Smooth muscle cell (in vitro differentiated cells): Measurements from ENCODE around the gene ELAPOR2. TPM values are rescaled to one million over a fixed set of nuclear protein-coding genes. Genes with fewer than 3 reads are reported as not detected.
A peak's percentile ranks its signal among the peaks of the same experiment; 100 is the strongest.
"Not testable (repeated sequence)": the region's sequence is repeated elsewhere in the genome, so short reads cannot be mapped to it uniquely, and the experiment has no call there.

Source experiments
- DNase-seq: peaks from one replicate; lab custom pipeline; 2025; ENCODE audit not compliant: unreplicated experiment; lab: John Stamatoyannopoulos, UW
- H2AFZ ChIP-seq: fragments of 200-600 bp; sonication (generic); 2 replicates; pipeline ENCODE4 v1.6.0; 2016; ENCODE audit warnings: antibody characterized with exemption, low read depth, mild to moderate bottlenecking
- H3F3A ChIP-seq: fragments of 200-600 bp; sonication (generic); 2 replicates; pipeline ENCODE4 v1.6.0; 2017; ENCODE audit warnings: antibody characterized with exemption, low read depth
- H3K27ac ChIP-seq: fragments of 200-600 bp; sonication (generic); 2 replicates; pipeline ENCODE4 v1.5.1; 2016; ENCODE audit warnings: low read depth, mild to moderate bottlenecking
- H3K27me3 ChIP-seq: fragments of 200-600 bp; sonication (generic); 2 replicates; pipeline ENCODE4 v1.6.1; 2016; ENCODE audit warnings: low read depth, mild to moderate bottlenecking
- H3K36me3 ChIP-seq: fragments of 200-600 bp; sonication (generic); 2 replicates; pipeline ENCODE4 v1.5.1; 2016; ENCODE audit warnings: low read depth
- H3K4me1 ChIP-seq: fragments of 200-600 bp; sonication (generic); 2 replicates; pipeline ENCODE4 v1.5.1; 2016; ENCODE audit warnings: low read depth
- H3K4me2 ChIP-seq: fragments of 200-600 bp; sonication (generic); 2 replicates; pipeline ENCODE4 v1.6.0; 2016; ENCODE audit warnings: mild to moderate bottlenecking
- H3K4me3 ChIP-seq: fragments of 200-600 bp; sonication (generic); 2 replicates; pipeline ENCODE4 v1.5.1; 2016; ENCODE audit warnings: mild to moderate bottlenecking
- H3K79me2 ChIP-seq: fragments of 200-600 bp; sonication (generic); 2 replicates; pipeline ENCODE4 v1.6.0; 2016; ENCODE audit warnings: low read depth, mild to moderate bottlenecking
- H3K9ac ChIP-seq: fragments of 200-600 bp; sonication (generic); 2 replicates; pipeline ENCODE4 v1.6.0; 2016; ENCODE audit warnings: low read depth
- H3K9me3 ChIP-seq: fragments of 200-600 bp; sonication (generic); replicated peaks from 2 replicates; pipeline ENCODE4 v1.5.1; 2016; ENCODE audit warnings: low read depth
- H4K20me1 ChIP-seq: fragments of 200-600 bp; sonication (generic); 2 replicates; pipeline ENCODE4 v1.6.0; 2016; ENCODE audit warnings: low read depth
- WGBS: methylation state at CpG from one replicate; pipeline ENCODE4 v1.1.7; 2016; ENCODE audit warnings: low lambda C conversion rate; 5-methylcytosine and 5-hydroxymethylcytosine counted together
- polyA plus RNA-seq: library from polyadenylated mRNA; unstranded; fragments of >200 nt; fragmentation: Nextera tagmentation; extraction: Ambion mirVana; gene quantifications from 2 replicates; pipeline ENCODE4 v1.2.1, GENCODE V29; 2016
- total RNA-seq: library from RNA; depleted of rRNA; stranded (reverse); fragments of >200 nt; gene quantifications from 2 replicates; pipeline ENCODE4 v1.2.3, GENCODE V29; 2014
- TF ChIP-seq, protein P1 (sequence below): fragments of 200-600 bp; sonication (generic); IDR thresholded peaks from 2 replicates; pipeline ENCODE4 v1.5.1; 2017; ENCODE audit warnings: borderline replicate concordance, mild to moderate bottlenecking, antibody characterized with exemption; ENCODE audit not compliant: insufficient read depth, poor library complexity, severe bottlenecking

The ELAPOR2 gene
- total and polyA plus RNA-seq, 2 experiments from 2014 or later: 27.6 to 28.2 TPM

DNA sequence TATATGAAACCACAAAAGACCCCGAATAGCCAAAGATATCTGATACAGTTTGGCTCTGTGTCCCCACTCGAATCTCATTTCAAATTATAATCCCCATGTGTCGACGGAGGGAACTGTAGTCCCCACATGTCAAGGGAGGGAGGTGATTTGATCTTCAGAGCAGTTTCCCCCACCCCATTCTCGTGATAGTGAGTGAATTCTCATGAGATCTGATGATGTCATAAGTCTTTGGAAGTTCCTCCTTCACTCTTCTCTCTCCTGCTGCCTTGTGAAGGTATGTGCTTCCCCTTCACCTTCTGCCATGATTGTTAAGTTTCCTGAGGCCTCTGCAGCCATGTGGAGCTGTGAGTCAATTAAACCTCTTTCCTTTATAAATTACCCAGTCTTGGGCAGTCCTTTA, 13.0 kb downstream of the ELAPOR2 start:
- TF ChIP-seq, protein P1, sequence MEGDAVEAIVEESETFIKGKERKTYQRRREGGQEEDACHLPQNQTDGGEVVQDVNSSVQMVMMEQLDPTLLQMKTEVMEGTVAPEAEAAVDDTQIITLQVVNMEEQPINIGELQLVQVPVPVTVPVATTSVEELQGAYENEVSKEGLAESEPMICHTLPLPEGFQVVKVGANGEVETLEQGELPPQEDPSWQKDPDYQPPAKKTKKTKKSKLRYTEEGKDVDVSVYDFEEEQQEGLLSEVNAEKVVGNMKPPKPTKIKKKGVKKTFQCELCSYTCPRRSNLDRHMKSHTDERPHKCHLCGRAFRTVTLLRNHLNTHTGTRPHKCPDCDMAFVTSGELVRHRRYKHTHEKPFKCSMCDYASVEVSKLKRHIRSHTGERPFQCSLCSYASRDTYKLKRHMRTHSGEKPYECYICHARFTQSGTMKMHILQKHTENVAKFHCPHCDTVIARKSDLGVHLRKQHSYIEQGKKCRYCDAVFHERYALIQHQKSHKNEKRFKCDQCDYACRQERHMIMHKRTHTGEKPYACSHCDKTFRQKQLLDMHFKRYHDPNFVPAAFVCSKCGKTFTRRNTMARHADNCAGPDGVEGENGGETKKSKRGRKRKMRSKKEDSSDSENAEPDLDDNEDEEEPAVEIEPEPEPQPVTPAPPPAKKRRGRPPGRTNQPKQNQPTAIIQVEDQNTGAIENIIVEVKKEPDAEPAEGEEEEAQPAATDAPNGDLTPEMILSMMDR: no peak
- H3F3A ChIP-seq: no peaks in the 10 kb centered on the region

DNA sequence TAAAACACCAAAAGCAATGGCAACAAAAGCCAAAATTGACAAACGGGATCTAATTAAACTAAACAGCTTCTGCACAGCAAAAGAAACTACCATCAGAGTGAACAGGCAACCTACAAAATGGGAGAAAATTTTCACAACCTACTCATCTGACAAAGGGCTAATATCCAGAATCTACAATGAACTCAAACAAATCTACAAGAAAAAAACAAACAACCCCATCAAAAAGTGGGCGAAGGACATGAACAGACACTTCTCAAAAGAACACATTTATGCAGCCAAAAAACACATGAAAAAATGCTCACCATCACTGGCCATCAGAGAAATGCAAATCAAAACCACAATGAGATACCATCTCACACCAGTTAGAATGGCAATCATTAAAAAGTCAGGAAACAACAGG, 14.7 kb downstream of the ELAPOR2 start:
- not testable (repeated sequence) for H3K4me2 ChIP-seq, H3K4me1 ChIP-seq, H3K4me3 ChIP-seq, H3K9me3 ChIP-seq, H3K9ac ChIP-seq, H3K27ac ChIP-seq, H3K27me3 ChIP-seq, H3K36me3 ChIP-seq, DNase-seq, H3F3A ChIP-seq, H3K79me2 ChIP-seq, H4K20me1 ChIP-seq, H2AFZ ChIP-seq
- 68% methylated on average over 2 of the region's 2 CpGs for WGBS

More for the DNA sequence above, 13.0 kb downstream of the ELAPOR2 start:
- WGBS: 91% methylated on average over 5 of the region's 5 CpGs
- H3K4me1 ChIP-seq: no peaks in the 10 kb centered on the region
- no peaks in the 10 kb centered on the region for H3K36me3 ChIP-seq
- H3K4me3 ChIP-seq: no peak overlapping the region
- no peak overlapping the region for H2AFZ ChIP-seq
- no peak overlapping the region for H3K4me2 ChIP-seq
- H3K27me3 ChIP-seq: no peaks in the 10 kb centered on the region
- no peaks in the 10 kb centered on the region for H4K20me1 ChIP-seq
- no peak overlapping the region for H3K9ac ChIP-seq
- no peak overlapping the region for H3K27ac ChIP-seq
- H3K79me2 ChIP-seq: no peaks in the 10 kb centered on the region
- H3K9me3 ChIP-seq: no peaks in the 10 kb centered on the region
- DNase-seq: no peak

DNA sequence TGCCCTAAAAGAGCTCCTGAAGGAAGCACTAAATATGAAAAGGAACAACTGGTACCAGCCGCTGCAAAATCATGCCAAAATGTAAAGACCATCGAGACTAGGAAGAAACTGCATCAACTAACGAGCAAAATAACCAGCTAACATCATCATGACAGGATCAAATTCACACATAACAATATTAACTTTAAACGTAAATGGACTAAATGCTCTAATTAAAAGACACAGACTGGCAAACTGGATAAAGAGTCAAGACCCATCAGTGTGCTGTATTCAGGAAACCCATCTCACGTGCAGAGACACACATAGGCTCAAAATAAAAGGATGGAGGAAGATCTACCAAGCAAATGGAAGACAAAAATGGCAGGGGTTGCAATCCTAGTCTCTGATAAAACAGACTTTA, 17.9 kb downstream of the ELAPOR2 start:
- not testable (repeated sequence) for H3K36me3 ChIP-seq, H3K4me2 ChIP-seq, DNase-seq, H3K9ac ChIP-seq, H3K27me3 ChIP-seq, H2AFZ ChIP-seq, H3K9me3 ChIP-seq, H3K27ac ChIP-seq, H3K4me3 ChIP-seq, H3F3A ChIP-seq
- Histone ChIP-seq H4K20me1 (peaks cover 12% of the 10 kb centered on the region), H3K79me2 (peaks cover 29% of the 10 kb centered on the region), H3K4me1 (peaks cover 14% of the 10 kb centered on the region)
- 93% methylated on average over 5 of the region's 5 CpGs for WGBS

DNA sequence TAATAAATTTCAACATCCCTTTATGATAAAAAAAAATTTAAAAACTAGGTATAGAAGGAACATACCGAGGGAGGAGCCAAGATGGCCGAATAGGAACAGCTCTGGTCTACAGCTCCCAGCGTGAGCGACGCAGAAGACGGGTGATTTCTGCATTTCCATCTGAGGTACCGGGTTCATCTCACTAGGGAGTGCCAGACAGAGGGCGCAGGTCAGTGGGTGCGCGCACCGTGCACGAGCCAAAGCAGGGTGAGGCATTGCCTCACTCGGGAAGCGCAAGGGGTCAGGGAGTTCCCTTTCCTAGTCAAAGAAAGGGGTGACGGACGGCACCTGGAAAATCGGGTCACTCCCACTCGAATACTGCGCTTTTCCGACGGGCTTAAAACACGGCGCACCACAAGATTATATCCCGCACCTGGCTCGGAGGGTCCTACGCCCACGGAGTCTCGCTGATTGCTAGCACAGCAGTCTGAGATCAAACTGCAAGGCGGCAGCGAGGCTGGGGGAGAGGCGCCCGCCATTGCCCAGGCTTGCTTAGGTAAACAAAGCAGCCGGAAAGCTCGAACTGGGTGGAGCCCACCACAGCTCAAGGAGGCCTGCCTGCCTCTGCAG, 19.7 kb downstream of the ELAPOR2 start:
- not testable (repeated sequence) for H3K36me3 ChIP-seq, H3K27me3 ChIP-seq, H3F3A ChIP-seq, DNase-seq, H3K9me3 ChIP-seq
- peaks cover 14% of the 10 kb centered on the region for H3K4me1 ChIP-seq
- H4K20me1 ChIP-seq: peaks cover 30% of the 10 kb centered on the region
- H2AFZ ChIP-seq: peak overlapping the region; percentile 86
- H3K79me2 ChIP-seq: peaks cover 47% of the 10 kb centered on the region
- H3K4me2 ChIP-seq: peak overlapping the region; percentile 92
- H3K27ac ChIP-seq: peak overlapping the region; percentile 59
- H3K4me3 ChIP-seq: peak overlapping the region; percentile 89
- WGBS: 3% methylated on average over 33 of the region's 34 CpGs
- H3K9ac ChIP-seq: peak overlapping the region; percentile 76

DNA sequence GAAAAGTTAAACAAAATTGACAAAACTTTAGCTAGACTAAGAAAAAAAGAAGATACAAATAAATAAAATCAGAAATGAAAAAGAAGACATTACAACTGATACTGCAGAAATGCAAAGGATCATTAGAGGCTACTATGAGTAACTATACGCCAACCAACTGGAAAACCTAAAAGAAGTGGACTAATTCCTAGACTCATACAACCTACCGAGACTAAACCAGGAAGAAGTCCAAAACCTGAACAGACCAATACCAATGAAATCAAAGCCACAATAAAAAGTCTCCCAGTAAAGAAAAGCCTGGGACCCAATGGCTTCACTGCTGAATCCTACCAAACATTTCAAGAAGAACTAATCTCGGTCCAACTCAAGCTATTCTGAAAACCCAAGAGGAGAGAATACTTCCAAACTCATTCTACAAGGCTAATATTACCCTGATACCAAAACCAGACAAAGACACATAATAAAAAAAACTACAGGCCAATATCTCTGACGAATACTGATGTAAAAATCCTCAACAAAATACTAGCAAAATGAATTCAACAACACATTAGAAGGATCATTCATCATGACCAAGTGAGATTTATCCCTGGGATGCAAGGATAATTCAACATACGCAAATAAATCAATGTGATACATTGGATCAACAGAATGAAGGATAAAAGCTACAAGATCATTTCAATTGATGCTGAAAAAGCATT, 20.3 kb downstream of the ELAPOR2 start:
- Histone ChIP-seq H3K27me3 (no peaks in the 10 kb centered on the region), H3F3A (peaks cover 4% of the 10 kb centered on the region), H2AFZ (peak overlapping the region; percentile 86), H3K79me2 (peaks cover 53% of the 10 kb centered on the region), H3K4me2 (peak overlapping the region; percentile 92), H3K4me1 (peaks cover 14% of the 10 kb centered on the region), H3K36me3 (no peaks in the 10 kb centered on the region), H4K20me1 (peaks cover 37% of the 10 kb centered on the region), H3K9me3 (no peaks in the 10 kb centered on the region), H3K9ac (peak overlapping the region; percentile 76), H3K4me3 (peak overlapping the region; percentile 89), H3K27ac (peak overlapping the region; percentile 59)
- TF ChIP-seq, protein P1: no peak
- DNase-seq: no peak
- 11% methylated on average over 5 of the region's 5 CpGs for WGBS
